ENCODE data around the gene TSPAN32. TPM values are rescaled to one million over a fixed set of nuclear protein-coding genes. Genes with fewer than 3 reads are reported as not detected.

The TSPAN32 gene
- total RNA-seq, 1 donor from 2014 or later = 12.5 TPM

- DNase-seq = peak; percentile 56
- no peaks in the 10 kb centered on the region for H3K9me3 ChIP-seq
- H3K27ac ChIP-seq = peak overlapping the region; percentile 78
- peak; percentile 11 to 22 for ATAC-seq
- intact Hi-C loops (cut with DNase I) = loop anchor here (10.0 kb wide), 1 partner anchor 122 kb away; no protein-coding TSS in a partner anchor
- H3K4me1 ChIP-seq = peaks cover 54% of the 10 kb centered on the region
- no peaks in the 10 kb centered on the region for H3K36me3 ChIP-seq
- H3K27me3 ChIP-seq (ENCODE audit: low read depth) = no peaks in the 10 kb centered on the region
- peak overlapping the region; percentile 47 for H3K4me3 ChIP-seq
- no peak for TF ChIP-seq CTCF (IDR thresholded peaks at IDR 0.05)
Observed at GRCh38 chr11:2302306-2302895, 588 bp downstream of the TSPAN32 start.

- no peak for TF ChIP-seq CTCF (IDR thresholded peaks at IDR 0.05)
- intact Hi-C loops (cut with DNase I) = loop anchor here (10.0 kb wide), 1 partner anchor 122 kb away; no protein-coding TSS in a partner anchor
- peaks cover 56% of the 10 kb centered on the region for H3K4me1 ChIP-seq
- H3K27me3 ChIP-seq (ENCODE audit: low read depth) = no peaks in the 10 kb centered on the region
- DNase-seq = peak; percentile 73
- H3K9me3 ChIP-seq = no peaks in the 10 kb centered on the region
- peak overlapping the region; percentile 78 for H3K27ac ChIP-seq
- no peaks in the 10 kb centered on the region for H3K36me3 ChIP-seq
- ATAC-seq = peak; percentile 28 to 33
- H3K4me3 ChIP-seq = peak overlapping the region; percentile 47
Observed at GRCh38 chr11:2302896-2303626, 1.2 kb downstream of the TSPAN32 start.

GRCh38 chr11:2303627-2304505 lies 2.1 kb downstream of the TSPAN32 start:
- no peaks in the 10 kb centered on the region for H3K27me3 ChIP-seq (ENCODE audit: low read depth)
- ATAC-seq (no peak), DNase-seq (peak; percentile 47)
- TF ChIP-seq CTCF (IDR thresholded peaks at IDR 0.05) = no peak
- H3K4me3 ChIP-seq = peak overlapping the region; percentile 47
- intact Hi-C loops (cut with DNase I) = loop anchor here (10.0 kb wide), 1 partner anchor 121 kb away; no protein-coding TSS in a partner anchor
- no peaks in the 10 kb centered on the region for H3K9me3 ChIP-seq
- H3K4me1 ChIP-seq = peaks cover 56% of the 10 kb centered on the region
- no peaks in the 10 kb centered on the region for H3K36me3 ChIP-seq
- H3K27ac ChIP-seq = peak overlapping the region; percentile 38

- intact Hi-C loops (cut with DNase I) = loop anchor here (10.0 kb wide), 1 partner anchor 120 kb away; no protein-coding TSS in a partner anchor
- peak; percentile 40 for DNase-seq
- Histone ChIP-seq H3K27me3 (ENCODE audit: low read depth) (no peaks in the 10 kb centered on the region), H3K9me3 (no peaks in the 10 kb centered on the region), H3K27ac (peak overlapping the region; percentile 74), H3K4me1 (peaks cover 56% of the 10 kb centered on the region), H3K36me3 (no peaks in the 10 kb centered on the region), H3K4me3 (no peak overlapping the region)
- TF ChIP-seq CTCF (IDR thresholded peaks at IDR 0.05) = no peak
- ATAC-seq = no peak
Observed at GRCh38 chr11:2304506-2305139, 2.8 kb downstream of the TSPAN32 start.
